Pancreas (tissue), 10 donors: Measurements from ENCODE around the gene HSPB2. TPM values are rescaled to one million over a fixed set of nuclear protein-coding genes. Genes with fewer than 3 reads are reported as not detected.

ENCODE experiments used
- ATAC-seq, 4 donors: fragments of 200-7000 bp; cut with Tn5 transposase; one replicate each; pipeline versions ENCODE4 v1.8.0 to v1.9.1; 2020; ENCODE audit warnings: mild to moderate bottlenecking in 4 of 4, moderate library complexity in 4 of 4
- DNase-seq, 6 donors: peaks; one replicate each; pipeline ENCODE4 v3.0.0-alpha.2; 2020
- FAIRE-seq: peaks from 2 replicates; lab custom pipeline; 2012; peaks lifted over from hg19 to GRCh38; lab: Jason Lieb, UNC
- H3K27ac ChIP-seq, 4 donors: fragments of 200-600 bp; sonication (generic); 1 replicate in 3 of 4; 2 replicates in 1 of 4; pipeline versions ENCODE4 v1.5.0 to v1.8.0; 2020
- H3K27me3 ChIP-seq, 4 donors: fragments of 200-600 bp; one replicate each; pipeline ENCODE4 v1.8.0; 2021
- H3K36me3 ChIP-seq, 3 donors: fragments of 200-600 bp; sonication (generic) in 1 of 3; one replicate each; pipeline versions ENCODE4 v1.5.0 to v1.8.0; 2020 to 2021
- H3K4me1 ChIP-seq, 3 donors: fragments of 200-600 bp; one replicate each; pipeline ENCODE4 v1.8.0; 2021
- H3K4me3 ChIP-seq, 4 donors: fragments of 200-600 bp; sonication (generic) in 2 of 4; one replicate each; pipeline versions ENCODE4 v1.5.0 to v1.8.0; 2020 to 2021
- H3K9me3 ChIP-seq, 4 donors: fragments of 200-600 bp; one replicate each; pipeline ENCODE4 v1.8.0; 2021
- WGBS, 2 donors: extraction: QIAGEN DNeasy Blood & Tissue Kit; methylation state at CpG; one replicate each; pipeline ENCODE4 v1.1.7; 2013; 5-methylcytosine and 5-hydroxymethylcytosine counted together
- intact Hi-C, 3 donors: fragments of 100-400 bp; cut with DNase I; formaldehyde crosslinking; loops; one replicate each; pipeline versions ENCODE4 v1.11.1 to v1.14.2; 2022
- polyA plus RNA-seq, 2 donors: library from polyadenylated mRNA; stranded (reverse); fragments of 200-250 nt; gene quantifications; one replicate each; pipeline ENCODE4 v1.2.3, GENCODE V29; 2013
- total RNA-seq, 6 donors: library from RNA; stranded (reverse); fragmentation: NEBNext Ultra II Directional in 4 of 6; extraction: Animal tissue kit (Norgen Biotek cat#: 25700) in 4 of 6; gene quantifications; one replicate each; pipeline versions ENCODE4 v1.2.1 to v1.2.4, GENCODE V29; 2021 to 2023
- TF ChIP-seq, protein P1 (sequence below), 4 donors: fragments of 200-600 bp; sonication (generic) in 3 of 4; IDR thresholded peaks; one replicate each; pipeline versions ENCODE4 v1.5.0 to v1.8.0; 2021; ENCODE audit warnings: antibody characterized with exemption in 4 of 4
- donor health status: healthy with polysubstance abuse.
- donor health status: DM: no; HTN: no; CAD: no; lungs with moderate emphysema.
- donor health status: DM: no; HTN: no; CAD: no.
- donor health status: control.
- donor health status: control.
- donor health status: Bipolar disorder and iron deficiency.
- donor health status: DM: yes; HTN: yes; CAD: no.
- donor health status: DM: no; HTN: no; CAD: no.
- donor health status: DM: no; HTN: no; CAD: no.
- donor health status: DM: yes; HTN: yes; CAD: no.

Gene HSPB2
- total and polyA plus RNA-seq, 8 donors: 0.32 to 1.5 (median 0.78) TPM; not detected in 1

- TF ChIP-seq, protein P1, sequence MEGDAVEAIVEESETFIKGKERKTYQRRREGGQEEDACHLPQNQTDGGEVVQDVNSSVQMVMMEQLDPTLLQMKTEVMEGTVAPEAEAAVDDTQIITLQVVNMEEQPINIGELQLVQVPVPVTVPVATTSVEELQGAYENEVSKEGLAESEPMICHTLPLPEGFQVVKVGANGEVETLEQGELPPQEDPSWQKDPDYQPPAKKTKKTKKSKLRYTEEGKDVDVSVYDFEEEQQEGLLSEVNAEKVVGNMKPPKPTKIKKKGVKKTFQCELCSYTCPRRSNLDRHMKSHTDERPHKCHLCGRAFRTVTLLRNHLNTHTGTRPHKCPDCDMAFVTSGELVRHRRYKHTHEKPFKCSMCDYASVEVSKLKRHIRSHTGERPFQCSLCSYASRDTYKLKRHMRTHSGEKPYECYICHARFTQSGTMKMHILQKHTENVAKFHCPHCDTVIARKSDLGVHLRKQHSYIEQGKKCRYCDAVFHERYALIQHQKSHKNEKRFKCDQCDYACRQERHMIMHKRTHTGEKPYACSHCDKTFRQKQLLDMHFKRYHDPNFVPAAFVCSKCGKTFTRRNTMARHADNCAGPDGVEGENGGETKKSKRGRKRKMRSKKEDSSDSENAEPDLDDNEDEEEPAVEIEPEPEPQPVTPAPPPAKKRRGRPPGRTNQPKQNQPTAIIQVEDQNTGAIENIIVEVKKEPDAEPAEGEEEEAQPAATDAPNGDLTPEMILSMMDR (IDR thresholded peaks at IDR 0.05): no peak
- Histone ChIP-seq H3K4me1 (peaks cover 0 to 13% (median 4%) of the 10 kb centered on the region in 3 donors), H3K27me3 (no peaks in the 10 kb centered on the region), H3K36me3 (peaks cover 0 to 4% (median 0%) of the 10 kb centered on the region in 3 donors), H3K27ac (peak overlapping the region; percentile 71 to 93 (median 88)), H3K9me3 (no peaks in the 10 kb centered on the region), H3K4me3 (peak overlapping the region; percentile 68 to 99 (median 98))
- 39 to 46% methylated on average over 5 of the region's 5 CpGs for WGBS, 2 donors
- peak in 3 of 4 donors; percentile 4 to 21 (median 6) for ATAC-seq
- intact Hi-C loops: loop anchor here in 1 of 3 donors (10.0 kb wide), 1 partner anchor 113 kb away; no protein-coding TSS in a partner anchor
- DNase-seq: no peak
- FAIRE-seq: peak; percentile 68
Observed at GRCh38 chr11:111871693-111872161, 40.8 kb upstream of the HSPB2 start.

- DNase-seq: no peak
Observed at GRCh38 chr11:111878385-111878848, 34.1 kb upstream of the HSPB2 start.

GRCh38 chr11:111878849-111879636 is 33.5 kb upstream of the HSPB2 start, which contains the start of the genes CFAP68 and FDXACB1:
TSS of gene CFAP68 (plus strand) at chr11:111879541. CDS start at chr11:111879561, 20 bp downstream.
TSS of gene FDXACB1 (minus strand) at chr11:111879165. CDS start at chr11:111879132, 33 bp downstream.
- intact Hi-C loops: loop anchor here in 2 of 3 donors (5.0 to 10.0 kb wide), 3 partner anchors 38 to 106 kb away; partner anchors contain the start of gene C11orf52 (in 1 of the 2)
- Histone ChIP-seq H3K4me1 (no peaks in the 10 kb centered on the region), H3K4me3 (peak within 1 kb of the TSS; percentile 32 to 64 (median 42)), H3K27ac (peak within 1 kb of the TSS; percentile 91 to 97 (median 96)), H3K9me3 (no peaks in the 10 kb centered on the region), H3K36me3 (peaks cover 0 to 4% (median 3%) of the 10 kb centered on the region in 3 donors), H3K27me3 (no peaks in the 10 kb centered on the region)
- WGBS, 2 donors: 0 to 1% methylated on average over 55 of the region's 55 CpGs
- FAIRE-seq (peak; percentile 29), DNase-seq (peak; percentile 95 to 98 (median 98)), ATAC-seq (peak; percentile 88 to 98 (median 92))
- TF ChIP-seq, protein P1 (IDR thresholded peaks at IDR 0.05): peak; percentile 90 to 96 (median 94)

More at GRCh38 chr11:111878385-111878848, 34.1 kb upstream of the HSPB2 start:
- Histone ChIP-seq H3K27ac (peak overlapping the region; percentile 91 to 97 (median 96)), H3K9me3 (no peaks in the 10 kb centered on the region), H3K4me3 (peak overlapping the region; percentile 32 to 64 (median 42)), H3K4me1 (no peaks in the 10 kb centered on the region), H3K36me3 (peaks cover 0 to 4% (median 0%) of the 10 kb centered on the region in 3 donors), H3K27me3 (no peaks in the 10 kb centered on the region)
- intact Hi-C loops: loop anchor here in 2 of 3 donors (5.0 to 10.0 kb wide), 3 partner anchors 39 to 106 kb away; partner anchors contain the start of gene C11orf52 (in 1 of the 2)
- WGBS, 2 donors: 0 to 1% methylated on average over 13 of the region's 13 CpGs
- TF ChIP-seq, protein P1 (IDR thresholded peaks at IDR 0.05): no peak
- peak; percentile 14 to 32 (median 17) for ATAC-seq
- no peak for FAIRE-seq

DNA sequence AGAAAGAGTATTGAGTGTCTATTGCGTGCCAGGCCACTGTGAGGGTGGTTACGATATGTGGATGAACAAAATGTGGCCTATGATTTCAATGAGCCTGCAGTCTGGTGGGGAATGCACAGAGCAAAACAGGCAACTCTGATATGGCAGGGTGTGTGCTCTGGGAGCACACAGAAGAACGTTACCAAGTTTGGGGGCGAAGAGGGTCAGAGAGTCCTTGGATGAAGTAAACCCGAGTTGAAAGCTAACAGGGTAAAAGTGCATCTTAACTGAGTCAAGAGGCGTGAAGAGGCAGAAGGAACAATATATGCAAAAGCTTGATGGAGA is 32.9 kb upstream of the HSPB2 start:
- H3K9me3 ChIP-seq: no peaks in the 10 kb centered on the region
- FAIRE-seq (no peak), ATAC-seq (peak in 1 of 4 donors; percentile 0), DNase-seq (no peak)
- peaks cover 0 to 4% (median 3%) of the 10 kb centered on the region in 3 donors for H3K36me3 ChIP-seq
- peak overlapping the region; percentile 91 to 97 (median 96) for H3K27ac ChIP-seq
- TF ChIP-seq, protein P1 (IDR thresholded peaks at IDR 0.05): no peak
- peak overlapping the region; percentile 32 to 64 (median 42) for H3K4me3 ChIP-seq
- intact Hi-C loops: loop anchor here in 2 of 3 donors (5.0 to 10.0 kb wide), 3 partner anchors 38 to 105 kb away; partner anchors contain the start of gene C11orf52 (in 1 of the 2)
- 19 to 28% methylated on average over 6 of the region's 6 CpGs for WGBS, 2 donors
- H3K4me1 ChIP-seq: no peaks in the 10 kb centered on the region
- no peaks in the 10 kb centered on the region for H3K27me3 ChIP-seq
